Measurements from ENCODE around the gene AGO3. TPM values are rescaled to one million over a fixed set of nuclear protein-coding genes. Genes with fewer than 3 reads are reported as not detected.

AGO3 gene
- total RNA-seq, 1 donor from 2014 or later: 27.0 TPM

GRCh38 chr1:35929730-35930592 is 944 bp upstream of the AGO3 start:
- H3K27me3 ChIP-seq (ENCODE audit: insufficient read depth, low read length): no peaks in the 10 kb centered on the region
- H3K27ac ChIP-seq (ENCODE audit: low read depth, low read length): peak overlapping the region; percentile 86
- H3K4me3 Mint-ChIP-seq (ENCODE audit: unreplicated experiment): peak overlapping the region; percentile 95
- no peak for FAIRE-seq
- H4K20me1 ChIP-seq (ENCODE audit: insufficient read depth, low read length): peaks cover 21% of the 10 kb centered on the region
- peak overlapping the region; percentile 89 for H3K4me3 ChIP-seq (ENCODE audit: insufficient read depth, low read depth, low read length)
- peaks cover 40% of the 10 kb centered on the region for H3K79me2 ChIP-seq (ENCODE audit: insufficient read depth, low read length)
- H3K4me1 ChIP-seq (ENCODE audit: insufficient read depth, low read length): peaks cover 5% of the 10 kb centered on the region
- DNase-seq (ENCODE audit: low read depth): peak; percentile 55
- no peaks in the 10 kb centered on the region for H3K9me3 Mint-ChIP-seq (ENCODE audit: unreplicated experiment)
- H3K36me3 Mint-ChIP-seq (ENCODE audit: low read depth, unreplicated experiment): no peaks in the 10 kb centered on the region
- no peaks in the 10 kb centered on the region for H3K27me3 Mint-ChIP-seq (ENCODE audit: low read depth, unreplicated experiment)
- H3K4me1 Mint-ChIP-seq (ENCODE audit: low read depth, unreplicated experiment): peaks cover 8% of the 10 kb centered on the region
- peak overlapping the region; percentile 95 for H3K27ac Mint-ChIP-seq (ENCODE audit: unreplicated experiment)
- peak overlapping the region; percentile 86 for H3K9ac ChIP-seq (ENCODE audit: low read length)
- no peak for TF ChIP-seq EZH2 (IDR thresholded peaks at IDR 0.05; ENCODE audit: insufficient read depth, low read length)
- TF ChIP-seq, protein P1, sequence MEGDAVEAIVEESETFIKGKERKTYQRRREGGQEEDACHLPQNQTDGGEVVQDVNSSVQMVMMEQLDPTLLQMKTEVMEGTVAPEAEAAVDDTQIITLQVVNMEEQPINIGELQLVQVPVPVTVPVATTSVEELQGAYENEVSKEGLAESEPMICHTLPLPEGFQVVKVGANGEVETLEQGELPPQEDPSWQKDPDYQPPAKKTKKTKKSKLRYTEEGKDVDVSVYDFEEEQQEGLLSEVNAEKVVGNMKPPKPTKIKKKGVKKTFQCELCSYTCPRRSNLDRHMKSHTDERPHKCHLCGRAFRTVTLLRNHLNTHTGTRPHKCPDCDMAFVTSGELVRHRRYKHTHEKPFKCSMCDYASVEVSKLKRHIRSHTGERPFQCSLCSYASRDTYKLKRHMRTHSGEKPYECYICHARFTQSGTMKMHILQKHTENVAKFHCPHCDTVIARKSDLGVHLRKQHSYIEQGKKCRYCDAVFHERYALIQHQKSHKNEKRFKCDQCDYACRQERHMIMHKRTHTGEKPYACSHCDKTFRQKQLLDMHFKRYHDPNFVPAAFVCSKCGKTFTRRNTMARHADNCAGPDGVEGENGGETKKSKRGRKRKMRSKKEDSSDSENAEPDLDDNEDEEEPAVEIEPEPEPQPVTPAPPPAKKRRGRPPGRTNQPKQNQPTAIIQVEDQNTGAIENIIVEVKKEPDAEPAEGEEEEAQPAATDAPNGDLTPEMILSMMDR (IDR thresholded peaks at IDR 0.05; ENCODE audit: insufficient read depth, low read depth, low read length): no peak
- H3K4me2 ChIP-seq (ENCODE audit: low read length): peak overlapping the region; percentile 98
- H3K9me3 ChIP-seq (ENCODE audit: insufficient read depth, low read depth, low read length): no peaks in the 10 kb centered on the region
- no peaks in the 10 kb centered on the region for H3K36me3 ChIP-seq (ENCODE audit: insufficient read depth, low read length)
- peak overlapping the region; percentile 63 for H2AFZ ChIP-seq (ENCODE audit: low read depth, low read length)

DNA sequence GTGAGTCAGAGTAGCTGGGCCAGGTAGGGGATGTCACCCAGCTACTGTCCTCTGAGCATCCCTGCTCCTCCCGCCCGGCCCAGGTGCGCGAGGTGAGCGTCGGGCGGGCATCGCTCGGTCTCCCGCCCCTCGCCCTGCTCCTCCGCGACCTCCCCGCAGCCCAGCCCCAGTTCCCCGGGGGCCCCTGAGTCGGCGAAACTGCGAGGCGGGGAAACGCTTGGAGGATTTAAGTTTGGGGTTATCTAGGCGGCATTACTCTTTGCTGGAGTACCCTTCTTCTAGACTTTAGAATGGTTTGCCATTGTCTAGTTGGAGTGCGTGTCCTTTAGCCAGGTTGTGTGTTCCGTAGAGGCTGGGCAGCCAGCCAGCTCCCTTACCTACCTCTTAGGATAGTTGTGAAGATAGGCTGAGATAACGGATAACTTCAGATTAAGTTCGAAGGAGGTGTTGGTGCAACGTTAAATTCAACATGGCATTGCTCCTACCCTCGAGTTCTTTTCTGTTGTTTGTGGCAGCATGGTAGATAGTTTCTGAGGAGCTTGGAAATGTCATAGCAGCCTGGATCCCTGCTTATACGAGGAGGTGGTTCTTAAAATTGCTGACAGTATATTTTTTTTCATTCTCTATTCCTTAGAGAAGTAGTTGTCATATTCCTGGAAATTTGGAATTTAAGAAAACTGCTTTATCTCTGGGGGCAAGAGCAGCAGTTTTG is 697 bp downstream of the AGO3 start:
- H3K9me3 Mint-ChIP-seq (ENCODE audit: unreplicated experiment): no peaks in the 10 kb centered on the region
- peaks cover 16% of the 10 kb centered on the region for H3K4me1 Mint-ChIP-seq (ENCODE audit: low read depth, unreplicated experiment)
- Histone ChIP-seq H4K20me1 (ENCODE audit: insufficient read depth, low read length) (peaks cover 28% of the 10 kb centered on the region), H3K9ac (ENCODE audit: low read length) (peak overlapping the region; percentile 86), H3K4me1 (ENCODE audit: insufficient read depth, low read length) (peaks cover 5% of the 10 kb centered on the region), H3K79me2 (ENCODE audit: insufficient read depth, low read length) (peaks cover 56% of the 10 kb centered on the region), H3K27me3 (ENCODE audit: insufficient read depth, low read length) (no peaks in the 10 kb centered on the region), H3K4me3 (ENCODE audit: insufficient read depth, low read depth, low read length) (peak overlapping the region; percentile 89), H3K9me3 (ENCODE audit: insufficient read depth, low read depth, low read length) (no peaks in the 10 kb centered on the region), H3K4me2 (ENCODE audit: low read length) (peak overlapping the region; percentile 98), H3K36me3 (ENCODE audit: insufficient read depth, low read length) (no peaks in the 10 kb centered on the region), H2AFZ (ENCODE audit: low read depth, low read length) (peak overlapping the region; percentile 63), H3K27ac (ENCODE audit: low read depth, low read length) (peak overlapping the region; percentile 86)
- no peak for TF ChIP-seq EZH2 (IDR thresholded peaks at IDR 0.05; ENCODE audit: insufficient read depth, low read length)
- TF ChIP-seq, protein P1 (IDR thresholded peaks at IDR 0.05; ENCODE audit: insufficient read depth, low read depth, low read length): no peak
- H3K4me3 Mint-ChIP-seq (ENCODE audit: unreplicated experiment): peak overlapping the region; percentile 98
- H3K27ac Mint-ChIP-seq (ENCODE audit: unreplicated experiment): peak overlapping the region; percentile 75
- H3K27me3 Mint-ChIP-seq (ENCODE audit: low read depth, unreplicated experiment): no peaks in the 10 kb centered on the region
- DNase-seq (ENCODE audit: low read depth): no peak
- H3K36me3 Mint-ChIP-seq (ENCODE audit: low read depth, unreplicated experiment): no peaks in the 10 kb centered on the region
- no peak for FAIRE-seq

Data from astrocyte (in vitro differentiated cells and primary cell).